ENCODE measurements around the gene SHISA5.

DNA sequence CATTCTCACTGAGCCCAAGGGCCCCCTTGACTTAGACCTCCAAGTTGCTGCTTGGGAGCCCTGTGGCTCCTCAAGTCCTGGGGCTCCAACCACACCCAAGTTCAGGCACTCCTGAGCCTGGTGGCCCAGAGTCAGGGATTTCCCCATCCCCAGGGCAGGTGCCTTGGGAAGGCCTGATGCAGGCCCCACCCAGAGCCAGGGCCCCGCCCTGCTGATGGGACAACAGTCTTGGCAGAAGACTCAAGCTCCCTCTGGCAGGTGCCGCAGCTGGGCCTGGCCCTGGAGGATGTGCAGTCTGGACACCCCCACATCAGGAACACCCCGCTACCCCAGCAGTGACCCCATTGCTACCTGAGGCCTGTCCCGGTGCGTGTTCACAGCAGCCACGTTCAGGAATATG is 17.7 kb upstream of the SHISA5 start:
- TF ChIP-seq, protein P1, sequence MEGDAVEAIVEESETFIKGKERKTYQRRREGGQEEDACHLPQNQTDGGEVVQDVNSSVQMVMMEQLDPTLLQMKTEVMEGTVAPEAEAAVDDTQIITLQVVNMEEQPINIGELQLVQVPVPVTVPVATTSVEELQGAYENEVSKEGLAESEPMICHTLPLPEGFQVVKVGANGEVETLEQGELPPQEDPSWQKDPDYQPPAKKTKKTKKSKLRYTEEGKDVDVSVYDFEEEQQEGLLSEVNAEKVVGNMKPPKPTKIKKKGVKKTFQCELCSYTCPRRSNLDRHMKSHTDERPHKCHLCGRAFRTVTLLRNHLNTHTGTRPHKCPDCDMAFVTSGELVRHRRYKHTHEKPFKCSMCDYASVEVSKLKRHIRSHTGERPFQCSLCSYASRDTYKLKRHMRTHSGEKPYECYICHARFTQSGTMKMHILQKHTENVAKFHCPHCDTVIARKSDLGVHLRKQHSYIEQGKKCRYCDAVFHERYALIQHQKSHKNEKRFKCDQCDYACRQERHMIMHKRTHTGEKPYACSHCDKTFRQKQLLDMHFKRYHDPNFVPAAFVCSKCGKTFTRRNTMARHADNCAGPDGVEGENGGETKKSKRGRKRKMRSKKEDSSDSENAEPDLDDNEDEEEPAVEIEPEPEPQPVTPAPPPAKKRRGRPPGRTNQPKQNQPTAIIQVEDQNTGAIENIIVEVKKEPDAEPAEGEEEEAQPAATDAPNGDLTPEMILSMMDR (IDR thresholded peaks at IDR 0.05; ENCODE audit: poor library complexity), result no peak
- TF ChIP-seq EZH2phosphoT487 (IDR thresholded peaks at IDR 0.05; ENCODE audit: low read depth, severe bottlenecking, unreplicated experiment), result no peak
- TF ChIP-seq EZH2 (IDR thresholded peaks at IDR 0.05; ENCODE audit: borderline replicate concordance), result no peak
